ENCODE measurements around the gene ERFL. TPM values are rescaled to one million over a fixed set of nuclear protein-coding genes. Genes with fewer than 3 reads are reported as not detected.

The ERFL gene
- total RNA-seq, 4 donors from 2014 or later, result 0.94 to 1.7 (median 1.7) TPM; not detected in 1

DNA sequence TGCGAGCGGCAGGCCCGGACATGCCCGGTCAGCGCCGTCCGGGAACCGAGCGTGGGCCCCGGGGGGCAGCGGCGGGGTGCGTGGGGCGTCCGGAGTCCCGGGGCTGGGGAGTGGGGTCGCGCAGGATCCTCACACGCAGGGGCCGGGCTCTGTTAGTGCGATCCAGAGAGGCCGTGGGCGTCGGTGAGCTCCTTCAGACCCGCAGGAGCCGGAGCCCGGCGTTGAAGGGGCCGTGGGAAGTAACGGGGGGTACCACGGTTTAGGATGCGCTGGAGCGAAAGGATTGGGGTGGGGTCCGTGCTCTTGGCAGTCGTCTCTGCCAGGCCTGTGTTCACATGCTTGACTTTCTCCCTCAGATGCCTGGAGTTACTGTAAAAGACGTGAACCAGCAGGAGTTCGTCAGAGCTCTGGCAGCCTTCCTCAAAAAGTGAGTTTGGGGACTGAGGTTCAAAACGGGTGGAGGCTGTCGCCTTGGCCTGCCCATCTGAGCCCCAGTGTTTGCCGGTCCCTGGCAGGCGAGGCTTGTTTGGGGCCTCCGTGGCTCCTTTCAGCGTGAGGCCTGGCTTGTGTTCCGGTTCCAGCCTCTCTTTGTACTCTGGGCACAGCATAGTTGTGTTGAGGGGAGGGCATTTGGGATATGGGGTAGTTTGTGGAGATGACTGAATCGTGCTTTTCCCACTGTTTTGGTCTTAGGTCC is 67.7 kb downstream of the ERFL start:
- Histone ChIP-seq H3K9me3 (no peaks in the 10 kb centered on the region), H3K4me1 (peaks cover 0 to 41% (median 24%) of the 10 kb centered on the region in 4 donors), H3K4me3 (peak overlapping the region; percentile 80 to 98 (median 90)), H3K27ac (peak overlapping the region; percentile 90 to 97 (median 94)), H3K27me3 (no peaks in the 10 kb centered on the region), H3K36me3 (peaks cover 0 to 42% (median 0%) of the 10 kb centered on the region in 3 donors)
- no peak for DNase-seq
- TF ChIP-seq POLR2A (IDR thresholded peaks at IDR 0.05) (no peak), CTCF (IDR thresholded peaks at IDR 0.05) (no peak)

DNA sequence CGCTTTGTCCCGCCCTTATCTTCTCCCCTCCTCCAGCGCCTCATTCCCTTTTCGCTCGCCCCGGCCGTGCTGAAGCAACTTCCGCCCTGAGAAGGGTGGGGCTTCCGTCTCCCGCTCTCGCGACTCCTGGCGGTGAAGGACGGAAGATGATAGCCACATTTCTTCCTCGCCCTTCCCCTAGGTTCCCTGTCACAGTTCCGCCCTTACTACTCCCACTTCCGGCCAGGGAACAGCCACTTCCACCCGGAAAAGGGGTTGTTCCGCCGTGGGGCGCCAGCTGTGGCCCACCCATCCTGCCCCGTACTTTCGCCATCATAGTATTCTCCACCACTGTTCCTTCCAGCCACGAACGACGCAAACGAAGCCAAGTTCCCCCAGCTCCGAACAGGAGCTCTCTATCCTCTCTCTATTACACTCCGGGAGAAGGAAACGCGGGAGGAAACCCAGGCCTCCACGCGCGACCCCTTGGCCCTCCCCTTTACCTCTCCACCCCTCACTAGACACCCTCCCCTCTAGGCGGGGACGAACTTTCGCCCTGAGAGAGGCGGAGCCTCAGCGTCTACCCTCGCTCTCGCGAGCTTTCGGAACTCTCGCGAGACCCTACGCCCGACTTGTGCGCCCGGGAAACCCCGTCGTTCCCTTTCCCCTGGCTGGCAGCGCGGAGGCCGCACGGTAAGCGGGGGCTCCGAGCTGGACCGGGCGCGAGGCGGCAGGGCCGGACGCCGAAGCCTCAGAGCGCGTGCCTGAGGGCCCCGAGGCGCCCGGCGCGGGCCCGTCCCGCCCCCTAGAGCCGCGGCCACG is 68.4 kb downstream of the ERFL start, which contains the start of gene RPS19:
Gene RPS19, plus strand, starts transcription at position 638 of the 801 bp plus-strand sequence. CDS start 520 bp downstream, outside the sequence.
- TF ChIP-seq POLR2A (IDR thresholded peaks at IDR 0.05), result peak; percentile 59 to 65
- TF ChIP-seq CTCF (IDR thresholded peaks at IDR 0.05), result peak; percentile 75 to 91 (median 83)
- H3K4me3 ChIP-seq, result peak within 1 kb of the TSS; percentile 80 to 98 (median 90)
- H3K36me3 ChIP-seq, result peaks cover 0 to 35% (median 0%) of the 10 kb centered on the region in 3 donors
- peaks cover 0 to 41% (median 24%) of the 10 kb centered on the region in 4 donors for H3K4me1 ChIP-seq
- no peaks in the 10 kb centered on the region for H3K9me3 ChIP-seq
- H3K27ac ChIP-seq, result peak within 1 kb of the TSS; percentile 90 to 97 (median 94)
- peak; percentile 96 to 99 (median 98) for DNase-seq
- no peaks in the 10 kb centered on the region for H3K27me3 ChIP-seq

DNA sequence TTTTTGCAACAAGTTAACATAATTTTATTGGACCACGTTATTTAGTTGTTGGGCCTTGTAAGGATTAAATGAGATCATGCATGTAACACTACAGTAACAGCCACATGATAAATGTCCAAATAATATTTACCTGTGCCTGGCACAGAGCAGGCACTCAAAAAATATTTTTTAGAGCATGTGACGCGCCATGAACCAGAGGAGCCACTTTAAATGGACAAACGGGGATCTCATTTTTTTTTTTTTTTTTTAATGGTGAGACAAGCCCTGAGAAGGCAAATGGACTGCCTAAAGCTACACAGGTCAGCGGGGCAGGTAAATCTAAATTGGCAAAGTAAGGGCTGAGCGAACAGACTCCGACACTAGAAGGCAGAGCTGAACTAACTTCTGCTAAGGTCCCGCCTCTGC is 69.0 kb downstream of the ERFL start:
- H3K4me1 ChIP-seq, result peaks cover 0 to 36% (median 24%) of the 10 kb centered on the region in 4 donors
- peak overlapping the region; percentile 3 to 97 (median 94) for H3K27ac ChIP-seq
- no peak for TF ChIP-seq CTCF (IDR thresholded peaks at IDR 0.05)
- no peak for TF ChIP-seq POLR2A (IDR thresholded peaks at IDR 0.05)
- DNase-seq, result no peak
- peaks cover 0 to 29% (median 0%) of the 10 kb centered on the region in 3 donors for H3K36me3 ChIP-seq
- no peaks in the 10 kb centered on the region for H3K9me3 ChIP-seq
- no peaks in the 10 kb centered on the region for H3K27me3 ChIP-seq
- H3K4me3 ChIP-seq, result peak overlapping the region in 3 of 4 donors; percentile 80 to 98 (median 96)

Small RNAs within 50 kb of the gene (small RNA-seq; reads per million reads assigned to genes)
- gene MIR6797, result 0 reads per million in 2 donors

Other genes starting within 250 kb of the ERFL start
- not detected for gene CEACAM7, start 240.2 kb downstream of the ERFL start, total RNA-seq
- 100 to 1,000 TPM in 2 of 4 donors, 10 to 100 TPM in 2; 63.9 to 113 (median 99.3) TPM for gene CEACAM5, start 219.8 kb downstream of the ERFL start, total RNA-seq
- gene CEACAM6, start 172.9 kb downstream of the ERFL start, total RNA-seq, result 10 to 100 TPM in 2 of 4 donors, 1 to 10 TPM in 1, not detected in 1; 6.8 to 31.9 (median 10.5) TPM
- gene CEACAM3, start 131.9 kb downstream of the ERFL start, total RNA-seq, result not detected
- not detected for gene LYPD4, start 83.8 kb downstream of the ERFL start, total RNA-seq
- not detected for gene DMRTC2, start 83.4 kb downstream of the ERFL start, total RNA-seq
- 100 to 1,000 TPM; 363 to 861 (median 619) TPM for gene RPS19, start 68.2 kb downstream of the ERFL start, total RNA-seq
- 10 to 100 TPM in 1 of 4 donors, 1 to 10 TPM in 3; 2.8 to 65.2 (median 4.2) TPM for gene CD79A, start 51.2 kb downstream of the ERFL start, total RNA-seq
- gene ARHGEF1, start 45.3 kb downstream of the ERFL start, total RNA-seq, result 100 to 1,000 TPM in 3 of 4 donors, 10 to 100 TPM in 1; 90.0 to 368 (median 148) TPM
- 100 to 1,000 TPM in 3 of 4 donors, 10 to 100 TPM in 1; 81.7 to 146 (median 124) TPM for gene RABAC1, start 30.9 kb upstream of the ERFL start, total RNA-seq
- gene ATP1A3, start 65.8 kb upstream of the ERFL start, total RNA-seq, result 1 to 10 TPM in 1 of 4 donors, under 1 TPM in 3; 0.35 to 1.3 (median 0.81) TPM
- 1 to 10 TPM in 2 of 4 donors, under 1 TPM in 2; 0.57 to 7.4 (median 0.89) TPM for gene GRIK5, start 141.8 kb upstream of the ERFL start, total RNA-seq
- 10 to 100 TPM; 11.0 to 24.2 (median 17.0) TPM for gene ZNF574, start 147.7 kb upstream of the ERFL start, total RNA-seq
- 10 to 100 TPM in 1 of 4 donors, 1 to 10 TPM in 2, under 1 TPM in 1; 0.88 to 30.5 (median 3.2) TPM for gene POU2F2, start 204.0 kb upstream of the ERFL start, total RNA-seq

Data from Peyer's patch (tissue), 4 donors.